HG02938 (cell line): ENCODE results near the gene CFAP119.

ENCODE experiments used
- ATAC-seq: cut with Tn5 transposase; IDR thresholded peaks from one replicate; pipeline ENCODE4 v1.9.1; 2021; ENCODE audit warnings: mild to moderate bottlenecking, moderate library complexity; ENCODE audit not compliant: unreplicated experiment

Gene CFAP119

GRCh38 chr16:30741461-30741914, 20.4 kb downstream of the CFAP119 start:
- no peak for ATAC-seq

GRCh38 chr16:30740364-30741251, 21.3 kb downstream of the CFAP119 start:
- no peak for ATAC-seq

GRCh38 chr16:30738984-30739951, 22.6 kb downstream of the CFAP119 start:
- no peak for ATAC-seq

GRCh38 chr16:30737794-30738648, 23.8 kb downstream of the CFAP119 start:
- ATAC-seq, result no peak

- ATAC-seq, result no peak
Observed at GRCh38 chr16:30736995-30737793, 24.7 kb downstream of the CFAP119 start.

GRCh38 chr16:30731411-30731810, 30.5 kb downstream of the CFAP119 start:
- no peak for ATAC-seq

- ATAC-seq, result no peak
Observed at GRCh38 chr16:30728899-30729672, 32.8 kb downstream of the CFAP119 start.

GRCh38 chr16:30728321-30728720, 33.5 kb downstream of the CFAP119 start:
- ATAC-seq, result no peak

GRCh38 chr16:30725418-30725792, 36.5 kb downstream of the CFAP119 start:
- no peak for ATAC-seq

- no peak for ATAC-seq
Observed at GRCh38 chr16:30724641-30725417, 37.0 kb downstream of the CFAP119 start.

- ATAC-seq, result no peak
Observed at GRCh38 chr16:30723725-30724355, 38.0 kb downstream of the CFAP119 start.

GRCh38 chr16:30722916-30723315, 38.9 kb downstream of the CFAP119 start:
- no peak for ATAC-seq

GRCh38 chr16:30722443-30722842, 39.4 kb downstream of the CFAP119 start:
- no peak for ATAC-seq

GRCh38 chr16:30721606-30722005, 40.3 kb downstream of the CFAP119 start:
- ATAC-seq, result no peak

GRCh38 chr16:30721167-30721566, 40.7 kb downstream of the CFAP119 start:
- ATAC-seq, result no peak

- ATAC-seq, result no peak
Observed at GRCh38 chr16:30720694-30721093, 41.2 kb downstream of the CFAP119 start.

- ATAC-seq, result no peak
Observed at GRCh38 chr16:30720086-30720485, 41.8 kb downstream of the CFAP119 start.
